Epithelial cell of prostate (primary cell): Measurements from ENCODE around the gene TGFB3.

Experiments used
- DNase-seq: peaks from one replicate; pipeline ENCODE4 v3.0.0-alpha.2; 2011; ENCODE audit warnings: low read depth, low spot score
- H3K27ac ChIP-seq: fragments of 450-650 bp; 2 replicates; pipeline ENCODE4 v1.5.1; 2017; ENCODE audit warnings: mild to moderate bottlenecking

TGFB3 gene

DNA sequence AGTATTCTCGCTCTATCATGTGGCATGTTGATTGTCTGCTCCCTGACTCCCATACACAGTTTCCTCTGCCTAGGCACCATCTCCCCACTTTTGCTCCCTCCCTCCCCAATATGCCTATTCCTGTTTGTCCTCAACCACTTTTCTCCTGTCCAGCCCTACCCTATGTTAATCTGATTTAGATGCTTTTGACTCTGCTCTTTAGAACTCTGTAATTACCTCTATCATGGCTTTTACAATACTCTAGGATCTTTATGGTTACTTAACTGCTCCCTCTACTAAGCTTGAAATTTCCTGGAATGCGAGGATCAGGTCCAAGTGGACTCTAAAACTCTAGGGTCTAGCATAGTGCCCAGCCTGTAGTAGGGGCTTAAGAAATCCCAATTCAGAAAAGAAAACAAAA is 68.6 kb downstream of the TGFB3 start:
- H3K27ac ChIP-seq = no peak overlapping the region
- no peak for DNase-seq

DNA sequence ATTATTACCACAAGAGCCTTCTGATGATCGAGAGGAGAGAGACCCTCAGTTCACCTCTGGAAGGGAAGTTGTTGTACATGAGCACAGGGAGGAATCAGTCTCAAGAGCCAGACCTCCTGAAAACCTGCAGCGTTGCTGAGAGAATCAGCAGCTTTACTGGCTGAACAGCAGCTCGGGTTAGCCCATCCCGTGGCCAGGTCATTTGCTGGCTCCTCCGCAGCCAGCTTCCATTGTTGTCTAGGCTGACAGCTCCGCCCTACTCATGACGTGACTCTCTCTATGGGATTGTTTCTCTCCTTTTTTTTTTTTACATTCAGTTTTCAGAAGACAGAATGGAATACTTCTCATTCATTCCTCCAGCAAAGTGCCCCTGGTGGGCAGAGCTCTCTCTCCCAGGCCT is 69.9 kb downstream of the TGFB3 start:
- DNase-seq = no peak
- H3K27ac ChIP-seq = no peak overlapping the region

DNA sequence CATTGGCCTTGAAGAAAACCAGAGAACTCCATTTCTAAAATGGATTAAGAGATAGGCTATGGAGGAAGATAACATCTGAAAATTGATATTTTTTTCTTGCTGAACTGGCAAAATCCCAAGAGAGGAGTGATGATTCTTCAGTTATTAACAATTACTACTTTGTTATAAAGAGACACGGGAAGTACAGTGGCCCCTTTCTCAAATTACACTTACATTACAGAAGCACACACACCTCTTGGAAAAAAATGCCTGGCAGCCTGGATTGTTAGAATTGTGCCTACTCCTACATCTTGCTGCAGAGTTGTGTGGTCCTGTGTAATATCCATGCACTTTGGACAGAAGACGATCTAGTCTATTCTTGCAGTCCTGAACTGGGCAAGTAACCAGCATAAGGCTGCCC is 71.7 kb downstream of the TGFB3 start:
- DNase-seq = no peak
- H3K27ac ChIP-seq = no peak overlapping the region

DNA sequence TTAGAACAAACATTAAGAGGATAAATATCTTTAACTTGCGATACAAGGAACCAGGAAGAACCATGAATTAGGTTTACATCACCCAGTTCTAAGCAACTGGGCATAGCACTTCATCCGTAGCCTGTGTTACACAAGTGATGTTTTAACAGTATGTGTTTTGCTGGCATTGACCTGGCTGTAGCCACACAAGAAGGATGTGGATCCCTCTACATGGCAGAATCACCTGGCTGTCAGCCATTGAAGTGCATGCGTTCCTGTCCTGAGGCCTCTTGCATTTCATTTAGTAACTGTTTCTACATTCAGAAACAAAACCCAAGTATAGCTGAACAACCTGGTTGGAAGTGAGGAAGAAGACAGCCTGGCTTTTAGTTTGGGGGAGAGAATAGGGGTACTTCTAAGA is 72.2 kb downstream of the TGFB3 start:
- no peak for DNase-seq
- no peak overlapping the region for H3K27ac ChIP-seq
